Heart left ventricle (tissue), 13 donors: ENCODE results near the gene DLGAP4.

Experiments used
- POLR2A ChIP-seq, 2 donors: fragments of 450-650 bp; IDR thresholded peaks; one replicate each; pipeline ENCODE4 v1.6.1; 2017; ENCODE audit warnings: antibody characterized with exemption in 2 of 2, mild to moderate bottlenecking in 2 of 2, moderate library complexity in 2 of 2
- TF ChIP-seq, protein P1 (sequence below), 12 donors: fragments of 200-600 bp; sonication (generic) in 4 of 12; IDR thresholded peaks; one replicate each; pipeline versions ENCODE4 v1.5.0 to v1.8.0; 2018 to 2022; ENCODE audit warnings: antibody characterized with exemption in 12 of 12, mild to moderate bottlenecking in 5 of 12
- donor health status: ischemic (EF 13 %, LVEDD 7.1; RV severe dilation, severe dysfunction).
- donor health status: DM: no; HTN: yes; CAD: no.
- donor health status: DM: no; HTN: no; CAD: no.
- donor health status: ischemic (EF 25% LVEDD 6.9; RV normal size, moderate dysfunction).
- donor health status: ischemic (EF 25% LVEDD 5.7; RV mildly dilated, moderate dysfunction).
- donor health status: ischemic (EF 35%, LVEDD 5.7; RV mildly dilated, moderate dysfunction).
- donor health status: nonischemic (EF 11% LVEDD 7.7; RV severe dilation, severe dysfunction).
- donor health status: DM: yes; HTN: yes; CAD: no.
- donor health status: PGD.
- donor health status: ischemic (EF 29% LVEDD 5.4; RV normal size, mild dysfunction).
- donor health status: nonischemic (EF 23%, LVEDD 6.1; RV moderate dilation, normal function).

DNA sequence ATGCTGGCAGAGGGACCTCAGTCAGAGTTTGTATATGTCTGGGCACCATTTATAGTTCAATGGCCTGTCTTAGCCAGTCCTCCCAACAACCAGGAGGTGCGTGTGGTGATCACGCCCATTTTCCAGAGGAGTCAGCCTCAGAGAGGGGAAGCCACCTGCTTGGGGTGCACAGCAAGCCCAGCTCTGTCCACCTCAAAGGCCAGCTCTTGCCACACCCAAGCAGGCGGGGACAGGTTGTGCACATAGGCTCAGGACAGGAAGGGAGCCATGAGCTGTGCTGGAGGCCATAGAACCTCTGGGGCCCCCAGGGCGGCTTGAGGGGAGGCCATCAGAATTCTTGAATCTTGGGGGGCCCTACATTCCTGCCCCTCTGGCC lies 61.2 kb downstream of the DLGAP4 start:
- TF ChIP-seq, protein P1, sequence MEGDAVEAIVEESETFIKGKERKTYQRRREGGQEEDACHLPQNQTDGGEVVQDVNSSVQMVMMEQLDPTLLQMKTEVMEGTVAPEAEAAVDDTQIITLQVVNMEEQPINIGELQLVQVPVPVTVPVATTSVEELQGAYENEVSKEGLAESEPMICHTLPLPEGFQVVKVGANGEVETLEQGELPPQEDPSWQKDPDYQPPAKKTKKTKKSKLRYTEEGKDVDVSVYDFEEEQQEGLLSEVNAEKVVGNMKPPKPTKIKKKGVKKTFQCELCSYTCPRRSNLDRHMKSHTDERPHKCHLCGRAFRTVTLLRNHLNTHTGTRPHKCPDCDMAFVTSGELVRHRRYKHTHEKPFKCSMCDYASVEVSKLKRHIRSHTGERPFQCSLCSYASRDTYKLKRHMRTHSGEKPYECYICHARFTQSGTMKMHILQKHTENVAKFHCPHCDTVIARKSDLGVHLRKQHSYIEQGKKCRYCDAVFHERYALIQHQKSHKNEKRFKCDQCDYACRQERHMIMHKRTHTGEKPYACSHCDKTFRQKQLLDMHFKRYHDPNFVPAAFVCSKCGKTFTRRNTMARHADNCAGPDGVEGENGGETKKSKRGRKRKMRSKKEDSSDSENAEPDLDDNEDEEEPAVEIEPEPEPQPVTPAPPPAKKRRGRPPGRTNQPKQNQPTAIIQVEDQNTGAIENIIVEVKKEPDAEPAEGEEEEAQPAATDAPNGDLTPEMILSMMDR (IDR thresholded peaks at IDR 0.05) = no peak
- no peak for TF ChIP-seq POLR2A (IDR thresholded peaks at IDR 0.05)
